MV-4-11 (cell line): ENCODE results near the gene HES4.
"Not testable (repeated sequence)": the region's sequence is repeated elsewhere in the genome, so short reads cannot be mapped to it uniquely, and the experiment has no call there.

Experiments used
- DNase-seq: peaks from one replicate; lab custom pipeline; 2025; lab: John Stamatoyannopoulos, UW

The HES4 gene

DNA sequence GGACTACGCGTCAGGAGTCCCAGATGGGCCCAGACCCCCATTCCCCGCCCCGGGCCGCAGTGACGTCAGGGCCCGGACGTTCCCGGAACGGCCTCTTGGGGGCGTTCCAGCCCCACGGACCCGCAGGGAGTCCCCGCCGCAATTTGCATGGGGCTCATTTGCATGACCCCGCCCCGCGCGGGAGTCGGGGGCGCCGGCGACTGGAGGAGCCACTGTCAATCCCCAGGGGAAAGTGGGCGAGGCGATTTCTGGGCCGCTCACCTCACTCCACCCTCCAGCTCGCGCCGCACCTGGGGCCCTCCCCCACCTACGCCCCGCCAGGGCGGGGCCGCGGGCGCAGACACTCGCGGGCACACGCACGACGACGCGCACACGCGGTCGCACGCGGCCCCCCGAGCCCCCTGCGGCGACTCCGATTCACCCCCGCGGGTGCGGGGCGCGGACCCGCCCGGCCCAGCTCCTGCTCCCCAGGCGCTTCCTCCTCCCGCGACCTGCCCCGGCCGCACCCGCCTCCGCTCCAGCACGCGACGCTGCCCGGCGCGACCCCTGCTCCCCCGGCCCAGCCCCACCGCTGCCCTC is 33.2 kb upstream of the HES4 start:
- DNase-seq: peak; percentile 59

GRCh38 chr1:1032424-1032823 is 32.5 kb upstream of the HES4 start:
- no peak for DNase-seq

DNA sequence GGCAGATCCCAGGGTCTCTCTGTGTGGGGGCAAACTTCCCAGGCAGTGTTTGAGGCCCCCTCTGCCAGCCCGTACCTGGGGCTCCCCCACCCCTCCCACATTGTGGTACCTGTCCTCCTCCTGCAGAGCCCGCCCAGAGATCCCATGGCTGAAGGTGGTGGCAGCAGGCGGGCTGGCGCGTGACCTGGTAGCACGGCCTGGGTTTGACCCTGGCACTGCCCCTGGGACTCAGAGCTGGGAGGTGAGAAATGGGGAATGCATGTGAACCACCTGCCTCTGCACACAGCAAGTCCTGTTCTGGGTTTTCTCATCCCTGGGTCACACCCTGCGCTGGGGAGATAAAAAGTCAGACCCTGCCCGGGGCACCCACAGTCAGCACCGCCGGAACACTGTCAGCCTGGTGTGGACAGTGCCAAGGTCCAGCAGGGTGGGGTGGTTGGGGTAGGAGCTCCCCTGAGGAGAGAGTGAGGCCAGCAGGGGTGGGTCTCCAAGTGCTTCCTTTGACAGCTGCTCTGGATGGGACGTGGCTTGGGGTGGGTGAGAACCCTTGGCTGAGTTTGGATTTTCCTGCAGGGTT is 31.9 kb upstream of the HES4 start:
- no peak for DNase-seq

- DNase-seq: not testable (repeated sequence)
Observed at GRCh38 chr1:1030867-1031658, 31.2 kb upstream of the HES4 start.

GRCh38 chr1:1027791-1028190 is 27.9 kb upstream of the HES4 start:
- no peak for DNase-seq

GRCh38 chr1:1026599-1027413 is 26.9 kb upstream of the HES4 start:
- DNase-seq: no peak

DNA sequence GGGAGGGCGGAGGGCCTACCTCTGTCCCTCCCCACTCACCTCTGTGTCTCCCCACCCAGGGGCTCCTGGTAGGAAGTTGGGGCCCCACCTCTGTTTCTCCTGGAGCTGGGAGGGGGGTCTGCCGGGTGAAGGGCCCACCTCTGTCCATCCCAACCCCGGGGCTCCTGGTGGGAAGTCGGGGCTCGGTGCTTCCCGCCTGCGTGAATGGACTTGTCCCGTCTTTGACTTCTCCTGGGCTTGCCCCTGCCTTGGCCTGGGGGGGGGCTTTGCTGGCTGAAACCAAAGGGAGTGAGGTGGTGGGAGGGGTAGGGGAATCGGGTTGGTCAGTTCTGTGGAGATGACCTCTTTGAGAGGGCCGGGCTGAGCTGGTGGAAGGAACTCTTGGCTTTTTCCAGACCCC is 25.8 kb upstream of the HES4 start:
- no peak for DNase-seq

- no peak for DNase-seq
Observed at GRCh38 chr1:1024771-1025699, 25.1 kb upstream of the HES4 start.

DNA sequence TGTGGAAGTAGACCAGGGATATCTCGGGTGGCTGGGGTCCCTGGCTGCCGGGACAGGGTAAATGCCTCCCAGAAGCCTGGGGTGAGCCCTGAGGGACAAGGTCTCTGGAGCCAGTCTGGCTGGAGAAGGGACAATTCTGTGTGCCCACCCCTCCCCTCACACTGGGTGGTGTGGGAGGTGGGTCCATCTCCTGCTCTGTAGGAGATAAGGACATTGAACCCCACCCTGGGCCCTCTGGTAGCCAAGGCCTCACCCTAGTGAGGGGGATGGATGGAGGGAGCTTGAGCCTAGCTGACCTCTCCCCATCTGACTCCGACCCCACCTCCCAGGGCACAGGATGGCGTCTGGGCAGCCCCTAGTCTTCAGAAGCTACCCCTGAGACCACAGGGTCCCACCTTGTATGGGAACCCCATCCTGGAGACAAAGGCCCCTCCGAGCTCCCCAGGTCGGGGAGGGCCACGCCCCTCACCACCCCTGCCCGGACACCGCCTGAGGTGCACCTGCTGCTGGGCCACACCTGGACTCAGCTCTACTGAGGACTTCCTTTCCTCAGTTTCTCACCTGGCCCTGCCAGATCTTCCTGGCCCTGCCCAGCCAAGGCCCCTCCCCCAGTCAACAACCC is 24.4 kb upstream of the HES4 start:
- no peak for DNase-seq

DNA sequence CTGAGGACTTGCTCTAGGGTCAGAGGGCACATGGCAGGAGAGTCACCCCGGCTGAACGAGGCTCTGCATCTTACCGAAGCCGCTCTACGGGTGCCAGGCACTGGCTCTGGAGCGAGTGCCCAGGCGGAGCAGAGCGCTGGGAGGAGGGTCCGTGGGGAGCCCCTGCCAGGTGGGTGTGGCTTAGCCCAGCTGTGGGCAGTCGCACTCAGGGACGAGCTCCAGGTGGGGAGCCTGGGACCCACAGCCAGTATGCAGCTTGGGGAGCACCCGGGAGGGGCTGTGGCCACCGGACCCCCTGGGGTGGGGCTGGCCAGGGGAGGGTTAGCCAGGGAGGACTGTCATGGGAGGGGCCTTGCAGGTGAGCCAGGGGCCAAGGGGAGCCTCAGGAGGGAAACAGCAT is 23.8 kb upstream of the HES4 start:
- no peak for DNase-seq

- no peak for DNase-seq
Observed at GRCh38 chr1:1022302-1023009, 22.6 kb upstream of the HES4 start.

DNA sequence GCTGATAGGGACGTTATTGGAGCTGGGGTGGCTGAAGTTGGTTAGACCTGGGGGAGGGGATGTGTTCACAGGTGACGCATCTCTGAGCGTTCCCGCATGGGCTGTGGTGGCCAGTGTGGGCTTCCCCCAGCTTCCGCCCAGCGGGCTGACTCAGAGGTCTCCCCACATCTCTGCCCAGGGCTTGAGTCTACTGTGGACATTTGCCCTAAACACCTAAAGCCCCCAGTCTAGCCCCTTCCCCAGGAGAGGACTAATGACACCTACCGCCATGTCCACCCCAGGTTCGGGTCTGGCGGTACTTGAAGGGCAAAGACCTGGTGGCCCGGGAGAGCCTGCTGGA is 22.0 kb upstream of the HES4 start:
- DNase-seq: no peak

GRCh38 chr1:1021010-1021919 is 21.4 kb upstream of the HES4 start:
- no peak for DNase-seq

DNA sequence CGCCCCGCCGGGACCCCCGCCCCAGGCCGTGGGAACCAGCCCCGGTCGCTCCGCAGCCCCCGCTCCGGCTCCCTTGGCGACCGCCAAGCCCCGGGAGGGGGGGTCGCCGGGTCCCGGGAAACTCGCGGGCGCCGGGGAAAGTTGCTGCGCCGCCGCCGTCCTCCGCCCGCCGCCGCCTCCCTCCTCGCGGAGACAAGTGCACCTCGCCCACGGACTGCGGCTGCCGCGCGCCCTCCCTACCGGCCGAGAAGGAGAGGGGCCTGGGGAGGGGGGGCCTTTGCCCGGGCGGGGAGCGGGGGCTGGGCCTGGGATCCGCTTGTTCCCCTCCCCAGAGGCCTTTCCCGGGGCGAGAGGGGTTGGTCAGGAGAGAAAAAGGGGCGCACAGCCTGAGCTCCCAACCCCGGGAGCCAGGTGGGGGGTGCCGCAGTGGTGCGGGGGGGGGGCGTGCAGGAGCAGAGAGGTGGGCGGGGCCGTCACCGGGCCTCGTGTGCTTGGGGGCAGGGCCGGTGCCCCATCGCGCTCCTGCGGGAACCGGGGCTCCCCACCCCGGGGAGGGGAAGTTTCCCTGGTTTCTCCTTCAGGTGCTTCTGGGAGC is 20.6 kb upstream of the HES4 start:
- no peak for DNase-seq

GRCh38 chr1:1020000-1020404 is 20.1 kb upstream of the HES4 start, which contains the start of gene AGRN:
TSS of gene AGRN (plus strand) at chr1:1020120. CDS start at chr1:1020173, 53 bp downstream.
- no peak for DNase-seq

- DNase-seq: peak; percentile 59
Observed at GRCh38 chr1:1019122-1019999, 19.5 kb upstream of the HES4 start.

- DNase-seq: not testable (repeated sequence)
Observed at GRCh38 chr1:1018321-1018685, 18.4 kb upstream of the HES4 start.
